Mesothelial cell of epicardium (in vitro differentiated cells): ENCODE data around the gene TBC1D32. TPM values are rescaled to one million over a fixed set of nuclear protein-coding genes. Genes with fewer than 3 reads are reported as not detected.

ENCODE experiments used
- DNase-seq, 2 experiments: peaks; one replicate each; pipeline ENCODE4 v3.0.0; 2021; ENCODE audit warnings: low spot score in 2 of 2; ENCODE audit not compliant: unreplicated experiment in 2 of 2
- H3K27ac Mint-ChIP-seq: 2 replicates; pipeline ENCODE4 v1.8.0; 2021; ENCODE audit warnings: mixed read lengths
- H3K27me3 Mint-ChIP-seq: 2 replicates; pipeline ENCODE4 v1.8.0; 2021; ENCODE audit warnings: low read depth, mixed read lengths
- H3K36me3 Mint-ChIP-seq: 2 replicates; pipeline ENCODE4 v1.8.0; 2021; ENCODE audit warnings: mixed read lengths
- H3K4me1 Mint-ChIP-seq: 2 replicates; pipeline ENCODE4 v1.8.0; 2021; ENCODE audit warnings: mixed read lengths
- H3K4me3 Mint-ChIP-seq: 2 replicates; pipeline ENCODE4 v1.8.0; 2021; ENCODE audit warnings: mild to moderate bottlenecking, moderate library complexity, mixed read lengths
- H3K9me3 Mint-ChIP-seq: 2 replicates; pipeline ENCODE4 v1.8.0; 2021; ENCODE audit warnings: mixed read lengths
- total RNA-seq: library from RNA; stranded (reverse); gene quantifications from 3 replicates; pipeline ENCODE4 v1.2.1, GENCODE V29; 2021
- TF ChIP-seq, protein P1 (sequence below): fragments of 200-600 bp; sonication (generic); IDR thresholded peaks from one replicate; pipeline ENCODE4 v1.5.0; 2021; ENCODE audit warnings: antibody characterized with exemption; ENCODE audit not compliant: unreplicated experiment

TBC1D32 gene
- total RNA-seq, 1 donor from 2014 or later = 30.1 TPM

DNA sequence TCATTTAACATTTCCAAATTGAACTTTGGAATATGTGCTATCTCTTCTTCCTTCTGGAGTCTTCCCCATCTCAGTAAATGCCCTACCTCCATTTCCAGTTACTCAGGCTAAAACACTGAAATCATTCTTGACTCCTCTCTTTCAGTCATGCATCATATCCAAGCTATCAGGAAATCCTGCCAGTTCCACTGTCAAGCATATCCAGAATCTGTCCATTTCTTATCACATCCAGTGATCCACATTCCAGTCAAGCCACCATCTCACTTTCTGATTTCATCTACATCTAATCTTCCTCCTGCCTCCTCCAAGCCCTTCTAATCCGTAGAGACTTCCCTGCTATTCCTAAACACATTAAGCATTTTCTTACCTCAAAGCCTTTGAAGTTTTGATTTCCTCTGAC is 15.3 kb upstream of the TBC1D32 start:
- DNase-seq = no peak
- Mint-ChIP-seq H3K4me1 (peaks cover 15% of the 10 kb centered on the region), H3K36me3 (no peaks in the 10 kb centered on the region), H3K9me3 (peaks cover 3% of the 10 kb centered on the region), H3K4me3 (no peak overlapping the region), H3K27me3 (no peaks in the 10 kb centered on the region), H3K27ac (no peak overlapping the region)
- TF ChIP-seq, protein P1, sequence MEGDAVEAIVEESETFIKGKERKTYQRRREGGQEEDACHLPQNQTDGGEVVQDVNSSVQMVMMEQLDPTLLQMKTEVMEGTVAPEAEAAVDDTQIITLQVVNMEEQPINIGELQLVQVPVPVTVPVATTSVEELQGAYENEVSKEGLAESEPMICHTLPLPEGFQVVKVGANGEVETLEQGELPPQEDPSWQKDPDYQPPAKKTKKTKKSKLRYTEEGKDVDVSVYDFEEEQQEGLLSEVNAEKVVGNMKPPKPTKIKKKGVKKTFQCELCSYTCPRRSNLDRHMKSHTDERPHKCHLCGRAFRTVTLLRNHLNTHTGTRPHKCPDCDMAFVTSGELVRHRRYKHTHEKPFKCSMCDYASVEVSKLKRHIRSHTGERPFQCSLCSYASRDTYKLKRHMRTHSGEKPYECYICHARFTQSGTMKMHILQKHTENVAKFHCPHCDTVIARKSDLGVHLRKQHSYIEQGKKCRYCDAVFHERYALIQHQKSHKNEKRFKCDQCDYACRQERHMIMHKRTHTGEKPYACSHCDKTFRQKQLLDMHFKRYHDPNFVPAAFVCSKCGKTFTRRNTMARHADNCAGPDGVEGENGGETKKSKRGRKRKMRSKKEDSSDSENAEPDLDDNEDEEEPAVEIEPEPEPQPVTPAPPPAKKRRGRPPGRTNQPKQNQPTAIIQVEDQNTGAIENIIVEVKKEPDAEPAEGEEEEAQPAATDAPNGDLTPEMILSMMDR = no peak

DNA sequence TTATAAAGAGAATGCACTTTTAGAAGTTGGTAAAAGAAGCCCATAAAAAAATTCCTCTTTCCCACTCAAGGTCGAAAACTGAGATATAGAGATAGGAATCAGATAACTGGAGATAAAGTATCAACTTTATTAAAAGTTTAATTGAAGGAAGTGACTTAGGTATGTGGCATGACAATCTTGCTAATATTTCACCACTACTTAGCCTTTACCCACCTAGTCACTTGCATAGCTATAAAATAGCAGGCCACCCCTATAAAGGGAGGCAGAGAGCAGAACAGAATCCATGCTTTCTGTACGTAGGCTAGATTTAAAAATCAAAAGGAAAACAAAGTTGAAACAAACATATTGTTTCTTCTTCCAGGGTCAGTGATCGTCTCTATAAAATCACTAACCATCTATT is 13.2 kb upstream of the TBC1D32 start:
- Mint-ChIP-seq H3K4me3 (no peak overlapping the region), H3K9me3 (peaks cover 3% of the 10 kb centered on the region), H3K27ac (no peak overlapping the region), H3K36me3 (no peaks in the 10 kb centered on the region), H3K4me1 (peaks cover 12% of the 10 kb centered on the region), H3K27me3 (no peaks in the 10 kb centered on the region)
- TF ChIP-seq, protein P1 = no peak
- DNase-seq = no peak

DNA sequence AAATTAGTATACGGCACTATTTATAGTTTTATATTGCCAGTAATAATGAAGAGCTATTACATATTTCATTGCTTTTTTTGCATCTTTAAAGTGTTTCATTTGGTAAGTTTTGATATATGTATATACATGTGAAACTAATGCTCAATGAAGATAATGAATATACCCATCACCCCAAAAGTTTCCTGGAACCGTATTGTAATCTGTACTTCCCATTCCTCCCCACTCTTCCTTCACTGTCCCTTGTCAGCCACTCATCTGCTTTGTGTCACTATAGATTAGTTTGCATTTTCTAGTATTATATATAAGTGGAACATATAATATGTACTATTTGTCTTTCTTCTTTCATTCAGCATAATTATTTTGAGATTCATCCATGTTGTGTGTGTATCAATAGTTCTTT is 10.3 kb upstream of the TBC1D32 start:
- H3K4me1 Mint-ChIP-seq = peaks cover under 1% of the 10 kb centered on the region
- no peaks in the 10 kb centered on the region for H3K9me3 Mint-ChIP-seq
- H3K36me3 Mint-ChIP-seq = no peaks in the 10 kb centered on the region
- TF ChIP-seq, protein P1 = no peak
- H3K4me3 Mint-ChIP-seq = no peak overlapping the region
- H3K27me3 Mint-ChIP-seq = no peaks in the 10 kb centered on the region
- no peak for DNase-seq
- H3K27ac Mint-ChIP-seq = no peak overlapping the region

DNA sequence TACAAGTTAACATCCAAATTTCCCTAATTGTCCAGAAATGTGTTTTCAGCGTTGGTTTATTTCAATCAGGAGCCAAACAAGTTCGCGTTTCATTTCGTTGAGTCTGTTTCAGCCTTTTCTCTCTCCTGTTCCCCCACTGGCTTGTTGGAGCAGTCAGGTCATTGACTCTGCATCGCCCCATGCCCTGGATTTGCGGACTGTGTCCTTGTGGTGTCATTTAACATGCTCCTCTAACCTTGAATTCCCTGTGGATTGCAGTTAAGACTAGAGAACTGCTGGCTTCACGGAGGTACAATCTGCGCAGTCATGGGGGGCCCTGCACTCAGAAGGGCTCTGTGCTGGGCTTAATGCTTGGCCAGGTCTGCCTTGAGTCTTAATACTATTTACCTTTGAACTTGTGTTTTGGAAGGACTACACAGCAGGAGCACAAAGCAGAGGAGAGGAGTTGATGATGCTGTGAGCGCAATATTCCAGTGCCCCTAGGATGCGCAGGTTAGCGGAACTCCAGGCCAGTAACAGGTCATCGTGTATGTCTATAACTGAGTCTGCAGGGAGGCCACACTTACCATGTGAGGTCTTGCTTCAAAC is 5.5 kb upstream of the TBC1D32 start:
- H3K36me3 Mint-ChIP-seq = no peaks in the 10 kb centered on the region

DNA sequence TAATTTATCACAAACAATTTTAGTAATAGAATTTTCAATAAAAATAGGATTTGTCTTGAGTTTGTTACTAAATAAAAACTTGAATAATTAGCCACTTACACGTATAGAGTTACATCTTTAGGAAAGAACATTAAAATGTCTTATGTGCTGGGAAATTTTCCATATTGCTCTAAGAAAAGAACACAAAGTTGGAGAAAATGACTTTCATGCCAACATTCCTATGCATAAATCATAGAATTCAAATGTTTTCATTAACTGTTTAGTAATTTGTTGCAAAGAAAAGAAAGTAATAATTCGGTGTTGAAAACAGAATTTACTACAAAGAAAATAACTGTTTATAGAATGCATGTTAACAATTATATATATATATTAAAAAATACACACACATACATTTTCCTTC is 4.7 kb upstream of the TBC1D32 start:
- no peak for DNase-seq
- Mint-ChIP-seq H3K4me3 (no peak overlapping the region), H3K27me3 (no peaks in the 10 kb centered on the region), H3K27ac (no peak overlapping the region), H3K36me3 (no peaks in the 10 kb centered on the region), H3K4me1 (peaks cover 9% of the 10 kb centered on the region), H3K9me3 (no peaks in the 10 kb centered on the region)
- TF ChIP-seq, protein P1 = no peak

More for the DNA sequence above, 5.5 kb upstream of the TBC1D32 start:
- no peak overlapping the region for H3K4me3 Mint-ChIP-seq
- no peaks in the 10 kb centered on the region for H3K27me3 Mint-ChIP-seq
- no peaks in the 10 kb centered on the region for H3K9me3 Mint-ChIP-seq
- H3K27ac Mint-ChIP-seq = no peak overlapping the region
- TF ChIP-seq, protein P1 = no peak
- no peak for DNase-seq
- H3K4me1 Mint-ChIP-seq = peaks cover 5% of the 10 kb centered on the region

DNA sequence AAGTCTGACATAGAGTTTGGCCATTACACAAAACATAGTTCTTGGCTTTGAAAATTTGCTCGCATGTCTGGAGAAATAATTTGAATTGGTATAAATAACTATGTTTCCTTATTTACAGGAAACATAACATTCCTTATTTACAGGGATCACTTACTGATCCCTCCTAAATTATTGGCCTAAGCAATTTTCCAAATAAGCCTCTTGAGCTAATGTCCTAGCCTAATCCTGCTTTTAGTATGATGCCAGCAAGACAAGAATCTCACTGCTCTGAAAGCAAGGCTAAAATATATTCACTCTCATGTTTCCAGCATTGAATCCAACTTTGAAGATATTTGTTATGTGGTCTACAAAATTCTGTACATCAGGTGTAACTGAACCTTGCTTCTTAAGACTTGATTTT is 4.1 kb upstream of the TBC1D32 start:
- DNase-seq = no peak
- H3K4me1 Mint-ChIP-seq = peaks cover 10% of the 10 kb centered on the region
- H3K9me3 Mint-ChIP-seq = no peaks in the 10 kb centered on the region
- no peaks in the 10 kb centered on the region for H3K36me3 Mint-ChIP-seq
- TF ChIP-seq, protein P1 = no peak
- H3K27ac Mint-ChIP-seq = no peak overlapping the region
- no peaks in the 10 kb centered on the region for H3K27me3 Mint-ChIP-seq
- H3K4me3 Mint-ChIP-seq = no peak overlapping the region
